Kidney capillary endothelial cell (primary cell): ENCODE results near the gene FAM163A.

ENCODE experiments used
- DNase-seq: peaks from one replicate; pipeline ENCODE4 v3.0.0-alpha.2; 2018; ENCODE audit warnings: low spot score

FAM163A gene

GRCh38 chr1:179856296-179856695, 113.2 kb downstream of the FAM163A start:
- no peak for DNase-seq

GRCh38 chr1:179857009-179857408, 113.9 kb downstream of the FAM163A start:
- DNase-seq = no peak

- DNase-seq = no peak
Observed at GRCh38 chr1:179860652-179861051, 117.6 kb downstream of the FAM163A start.

- no peak for DNase-seq
Observed at GRCh38 chr1:179865377-179865776, 122.3 kb downstream of the FAM163A start.
